SK-N-SH treated with all-trans-retinoic acid at 6 μM for 48 hours (cell line): ENCODE results near the gene STYXL1.

Source experiments
- CSDC2 ChIP-seq: fragments of 250-450 bp; sonication (Bioruptor Pico); IDR thresholded peaks from 2 replicates; pipeline ENCODE4 v1.5.0; 2020; ENCODE audit warnings: mild to moderate bottlenecking, moderate library complexity
- ESRRG ChIP-seq: fragments of 250-450 bp; sonication (Bioruptor Pico); IDR thresholded peaks from 2 replicates; pipeline ENCODE4 v1.6.1; 2021; ENCODE audit warnings: mild to moderate bottlenecking
- ZNF8 ChIP-seq: fragments of 450-650 bp; formaldehyde crosslinking; IDR thresholded peaks from 2 replicates; pipeline ENCODE4 v1.5.0; 2020; ENCODE audit warnings: mild to moderate bottlenecking, moderate library complexity

- TF ChIP-seq CSDC2 (CRISPR knock-in tag) (no peak), ZNF8 (CRISPR knock-in tag) (no peak), ESRRG (CRISPR knock-in tag) (no peak)
Measured at GRCh38 chr7:75986147-75986781, 61.5 kb downstream of the STYXL1 start.
